ENCODE data around the gene MYO10. TPM values are rescaled to one million over a fixed set of nuclear protein-coding genes. Genes with fewer than 3 reads are reported as not detected.

MYO10 gene
- total and polyA plus RNA-seq, 2 of the 8 experiments (the other 6 are each of a cell fraction or from before 2014, with no cell fraction given), result 21.5 to 107 TPM

DNA sequence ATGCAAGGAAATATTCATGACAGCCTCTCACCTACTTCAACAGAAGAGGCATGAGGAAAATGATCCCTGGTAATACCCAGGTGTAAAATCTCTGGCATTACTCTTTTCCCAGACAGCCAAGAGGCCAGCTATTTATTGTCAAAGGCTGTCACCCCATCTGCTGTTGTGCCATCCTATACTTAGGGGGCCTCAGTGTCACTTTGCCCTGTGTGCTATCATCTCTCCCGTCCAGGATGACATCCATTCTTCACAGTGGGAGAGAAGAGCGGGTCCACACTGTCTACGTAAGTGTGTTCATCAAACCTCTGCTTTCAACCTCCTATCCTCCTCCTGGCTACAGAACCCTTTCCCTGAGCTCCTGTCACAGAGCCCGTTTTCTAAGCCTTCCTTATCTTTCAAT lies 82.6 kb downstream of the MYO10 start:
- ChIA-PET CTCF (ENCODE audit: partially characterized antibody) (interaction anchor here (1.2 to 3.3 kb wide), 5 partner anchors 8 to 337 kb away, joined by 3 to 11 read pairs (median 7); no protein-coding TSS in a partner anchor), POLR2A (ENCODE audit: partially characterized antibody) (no interaction called here)
- H3K4me1 ChIP-seq (replicated peaks in 1 of 4; ENCODE audit: control insufficient read depth in 3 of 4, insufficient read depth in 4 of 4, low read length in 3 of 4), result peaks cover 0 to 14% (median 3%) of the 10 kb centered on the region in 4 experiments; a peak in 4 of 7 replicates
- TF ChIP-seq CEBPB (IDR thresholded peaks at IDR 0.05; ENCODE audit: low read depth, low read length) (no peak), CREB1 (IDR thresholded peaks at IDR 0.05) (no peak), GABPA (IDR thresholded peaks at IDR 0.05; ENCODE audit: borderline replicate concordance, insufficient read depth, low read length) (no peak), SRF (IDR thresholded peaks at IDR 0.05; ENCODE audit: low read depth, low read length) (no peak), BRCA1 (IDR thresholded peaks at IDR 0.05; ENCODE audit: low read depth, low read length) (no peak), GTF2F1 (IDR thresholded peaks at IDR 0.05; ENCODE audit: borderline replicate concordance, low read depth, low read length) (no peak), CBX5 (IDR thresholded peaks at IDR 0.05; ENCODE audit: low read depth, low read length) (no peak), TBP (IDR thresholded peaks at IDR 0.05; ENCODE audit: low read depth, low read length) (no peak), NRF1 (IDR thresholded peaks at IDR 0.05; ENCODE audit: low read depth, low read length) (no peak), SP4 (IDR thresholded peaks at IDR 0.05; ENCODE audit: low read length) (no peak), KDM4A (IDR thresholded peaks at IDR 0.05; ENCODE audit: low read depth, low read length, severe bottlenecking) (no peak), TCF12 (IDR thresholded peaks at IDR 0.05; ENCODE audit: low read depth, low read length) (no peak), SUZ12 (IDR thresholded peaks at IDR 0.05; ENCODE audit: low read length) (no peak), SIRT6 (IDR thresholded peaks at IDR 0.05; ENCODE audit: low read length) (no peak)
- TF ChIP-seq, protein P1, sequence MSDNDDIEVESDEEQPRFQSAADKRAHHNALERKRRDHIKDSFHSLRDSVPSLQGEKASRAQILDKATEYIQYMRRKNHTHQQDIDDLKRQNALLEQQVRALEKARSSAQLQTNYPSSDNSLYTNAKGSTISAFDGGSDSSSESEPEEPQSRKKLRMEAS (IDR thresholded peaks at IDR 0.05), result no peak

More for the DNA sequence above, 82.6 kb downstream of the MYO10 start:
- H3K23me2 ChIP-seq (ENCODE audit: low read depth, low read length), result no peaks in the 10 kb centered on the region
- no peak overlapping the region for H2BK120ac ChIP-seq (replicated peaks; ENCODE audit: low read depth, low read length)
- no peak overlapping the region; the same call in 1 of the 2 replicates for H2BK15ac ChIP-seq (ENCODE audit: low read length)
- H4K20me1 ChIP-seq (replicated peaks in 1 of 2; ENCODE audit: control insufficient read depth in 1 of 2, insufficient read depth in 2 of 2, low read length in 2 of 2), result no peaks in the 10 kb centered on the region
- H3K27ac ChIP-seq (ENCODE audit: low read depth, low read length), result no peak overlapping the region
- WGBS, 2 experiments (ENCODE audit: extremely low coverage in 1 of 2, insufficient coverage in 1 of 2, insufficient read length in 1 of 2, insufficient replicate concordance in 2 of 2, low coverage in 1 of 2, low lambda C conversion rate in 2 of 2, missing lambda C conversion rate in 1 of 2), result 85% methylated on average over 4 of the region's 4 CpGs; no CpG with 5 or more reads in 1 of the 2 experiments
- H2BK12ac ChIP-seq (ENCODE audit: low read depth, low read length), result no peak overlapping the region
- H3K9ac ChIP-seq (replicated peaks in 1 of 4; ENCODE audit: extremely low read depth in 1 of 4, low read depth in 3 of 4, low read length in 3 of 4), result no peak overlapping the region
- no peak overlapping the region for H3K23ac ChIP-seq (ENCODE audit: insufficient read length)
- no peak overlapping the region for H3K56ac ChIP-seq (replicated peaks; ENCODE audit: insufficient read length, low read depth, low read length)
- no peak overlapping the region for H2AFZ ChIP-seq (ENCODE audit: low read length)
- H3K9me3 ChIP-seq (ENCODE audit: insufficient read depth in 2 of 2, low read depth in 1 of 2, low read length in 1 of 2), result no peaks in the 10 kb centered on the region
- no peaks in the 10 kb centered on the region for H3K36me3 ChIP-seq (ENCODE audit: control insufficient read depth in 2 of 4, insufficient read depth in 4 of 4, low read length in 3 of 4)
- H3K4me2 ChIP-seq (ENCODE audit: insufficient read depth in 1 of 2, low read depth in 2 of 2, low read length in 2 of 2), result no peak overlapping the region
- H3K79me2 ChIP-seq (ENCODE audit: control insufficient read depth in 1 of 2, insufficient read depth in 2 of 2, low read length in 2 of 2), result peaks cover 0 to 8% of the 10 kb centered on the region in 2 experiments; a peak in 2 of 4 replicates
- H2BK20ac ChIP-seq (ENCODE audit: low read length), result no peak overlapping the region
- H4K91ac ChIP-seq (replicated peaks; ENCODE audit: insufficient read length, low read length), result no peak overlapping the region
- no peak overlapping the region for H2AK5ac ChIP-seq (ENCODE audit: low read depth, low read length)
- no peak overlapping the region for H3K14ac ChIP-seq (ENCODE audit: insufficient read length)
- no peak overlapping the region for H4K5ac ChIP-seq (ENCODE audit: insufficient read length, low read depth, low read length)
- H3K79me1 ChIP-seq (ENCODE audit: low read depth, low read length), result 0 out of 2 replicates have a peak, but pooled peaks cover 5% of the 10 kb centered on the region
- no peak overlapping the region for H3K4me3 ChIP-seq (ENCODE audit: extremely low read depth in 1 of 4, insufficient read depth in 2 of 4, low read depth in 3 of 4, low read length in 4 of 4)
- FAIRE-seq, result no peak
- H3K4ac ChIP-seq (replicated peaks; ENCODE audit: insufficient read length, low read depth, low read length), result no peak overlapping the region
- H3K27me3 ChIP-seq (replicated peaks in 1 of 4; ENCODE audit: control insufficient read depth in 3 of 4, extremely low read depth in 1 of 4, insufficient read depth in 3 of 4, low read length in 3 of 4), result no peaks in the 10 kb centered on the region
- no peak overlapping the region for H2BK5ac ChIP-seq (ENCODE audit: low read depth, low read length)
- no peak for DNase-seq (ENCODE audit: low read depth in 1 of 2, low spot score in 2 of 2)
- H4K8ac ChIP-seq (ENCODE audit: extremely low read depth, insufficient read depth, low read length), result no peak overlapping the region
- H3K18ac ChIP-seq (ENCODE audit: extremely low read depth, low read length), result no peak overlapping the region
